ENCODE measurements around the gene ARHGAP35. TPM values are rescaled to one million over a fixed set of nuclear protein-coding genes. Genes with fewer than 3 reads are reported as not detected.
"Not testable (repeated sequence)": the region's sequence is repeated elsewhere in the genome, so short reads cannot be mapped to it uniquely, and the experiment has no call there.

The ARHGAP35 gene
- total and polyA plus RNA-seq, 2 donors (not counting 3 experiments of a cell fraction or from before 2014, with no cell fraction given) = 25.7 to 51.3 TPM

DNA sequence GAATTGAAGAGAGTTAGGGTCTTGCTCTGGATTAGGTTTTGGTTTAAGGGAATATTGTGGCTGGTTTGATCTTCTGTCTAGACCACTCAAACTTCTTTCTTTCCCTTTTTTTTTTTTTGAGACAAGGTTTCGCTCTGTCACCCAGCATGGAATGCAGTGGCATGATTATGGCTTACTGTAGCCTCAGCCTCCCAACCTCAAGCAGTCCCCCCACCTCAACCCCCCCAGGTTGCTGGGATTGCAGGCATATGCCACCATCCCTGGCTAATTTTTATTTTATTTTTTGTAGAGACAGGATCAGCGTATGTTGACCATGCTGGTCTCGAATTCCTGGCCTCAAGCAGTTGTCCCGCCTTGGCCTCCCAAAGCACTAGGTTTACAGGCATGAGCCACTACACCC lies 21.2 kb downstream of the ARHGAP35 start:
- TF ChIP-seq POLR2A (IDR thresholded peaks at IDR 0.05; ENCODE audit: low read depth, low read length) (no peak), MYC (IDR thresholded peaks at IDR 0.05; ENCODE audit: low read depth, low read length) (no peak), EZH2 (IDR thresholded peaks at IDR 0.05; ENCODE audit: borderline replicate concordance, low read depth, low read length, severe bottlenecking) (no peak), JUN (IDR thresholded peaks at IDR 0.05; ENCODE audit: borderline replicate concordance, insufficient read depth, insufficient read length, low read depth) (no peak), FOS (IDR thresholded peaks at IDR 0.05; ENCODE audit: borderline replicate concordance, insufficient read depth, low read length) (no peak)
- TF ChIP-seq, protein P1, sequence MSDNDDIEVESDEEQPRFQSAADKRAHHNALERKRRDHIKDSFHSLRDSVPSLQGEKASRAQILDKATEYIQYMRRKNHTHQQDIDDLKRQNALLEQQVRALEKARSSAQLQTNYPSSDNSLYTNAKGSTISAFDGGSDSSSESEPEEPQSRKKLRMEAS (IDR thresholded peaks at IDR 0.05; ENCODE audit: insufficient read depth, insufficient read length) = no peak
- TF ChIP-seq, protein P2, sequence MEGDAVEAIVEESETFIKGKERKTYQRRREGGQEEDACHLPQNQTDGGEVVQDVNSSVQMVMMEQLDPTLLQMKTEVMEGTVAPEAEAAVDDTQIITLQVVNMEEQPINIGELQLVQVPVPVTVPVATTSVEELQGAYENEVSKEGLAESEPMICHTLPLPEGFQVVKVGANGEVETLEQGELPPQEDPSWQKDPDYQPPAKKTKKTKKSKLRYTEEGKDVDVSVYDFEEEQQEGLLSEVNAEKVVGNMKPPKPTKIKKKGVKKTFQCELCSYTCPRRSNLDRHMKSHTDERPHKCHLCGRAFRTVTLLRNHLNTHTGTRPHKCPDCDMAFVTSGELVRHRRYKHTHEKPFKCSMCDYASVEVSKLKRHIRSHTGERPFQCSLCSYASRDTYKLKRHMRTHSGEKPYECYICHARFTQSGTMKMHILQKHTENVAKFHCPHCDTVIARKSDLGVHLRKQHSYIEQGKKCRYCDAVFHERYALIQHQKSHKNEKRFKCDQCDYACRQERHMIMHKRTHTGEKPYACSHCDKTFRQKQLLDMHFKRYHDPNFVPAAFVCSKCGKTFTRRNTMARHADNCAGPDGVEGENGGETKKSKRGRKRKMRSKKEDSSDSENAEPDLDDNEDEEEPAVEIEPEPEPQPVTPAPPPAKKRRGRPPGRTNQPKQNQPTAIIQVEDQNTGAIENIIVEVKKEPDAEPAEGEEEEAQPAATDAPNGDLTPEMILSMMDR (IDR thresholded peaks at IDR 0.05; ENCODE audit: extremely low read depth in 1 of 2, insufficient read depth in 1 of 2, low read depth in 1 of 2, low read length in 2 of 2) = no peak
- BruUV-seq (replicated peaks) = no TSS peak
- Histone ChIP-seq H4K20me1 (replicated peaks; ENCODE audit: control insufficient read depth, extremely low read depth, insufficient read depth, low read length) (no peaks in the 10 kb centered on the region), H3K4me3 (replicated peaks in 1 of 3; ENCODE audit: insufficient read depth in 1 of 3, low read depth in 1 of 3, low read length in 3 of 3) (no peak overlapping the region), H3K36me3 (ENCODE audit: control insufficient read depth in 2 of 2, extremely low read depth in 1 of 2, insufficient read depth in 2 of 2, low read length in 2 of 2) (no peaks in the 10 kb centered on the region), H3K9ac (replicated peaks; ENCODE audit: extremely low read depth, insufficient read depth, low read length) (no peak overlapping the region), H2AFZ (ENCODE audit: low read depth, low read length) (no peak overlapping the region), H3K9me3 (replicated peaks; ENCODE audit: control insufficient read depth, insufficient read depth, low read length) (no peaks in the 10 kb centered on the region), H3K9me1 (replicated peaks; ENCODE audit: control insufficient read depth, extremely low read depth, insufficient read depth, low read length) (no peaks in the 10 kb centered on the region), H3K4me2 (ENCODE audit: insufficient read depth, low read length) (no peak overlapping the region), H3K27me3 (ENCODE audit: control insufficient read depth in 2 of 2, insufficient read depth in 2 of 2, low read length in 2 of 2) (no peaks in the 10 kb centered on the region), H3K79me2 (ENCODE audit: control insufficient read depth, insufficient read depth, low read length) (peaks cover 23% of the 10 kb centered on the region), H3K27ac (ENCODE audit: insufficient read depth, low read depth, low read length) (no peak overlapping the region), H3K4me1 (ENCODE audit: control insufficient read depth, extremely low read depth, insufficient read depth, low read length) (peaks cover 7% of the 10 kb centered on the region)
- intact Hi-C loops (cut with micrococcal nuclease) (no loop called here), dilution Hi-C loops (cut with MboI; ENCODE audit: extremely low pct_ligation_motif_present, low sequenced_read_pairs) (no loop called here)
- ChIA-PET CTCF (interaction anchor here (0.8 to 2.4 kb wide), 3 partner anchors 9 to 109 kb away, joined by 3 to 10 read pairs (median 4); no protein-coding TSS in a partner anchor), POLR2A (no interaction called here)
- FAIRE-seq = no peak
- no peak for DNase-seq (ENCODE audit: low read depth, low spot score)

DNA sequence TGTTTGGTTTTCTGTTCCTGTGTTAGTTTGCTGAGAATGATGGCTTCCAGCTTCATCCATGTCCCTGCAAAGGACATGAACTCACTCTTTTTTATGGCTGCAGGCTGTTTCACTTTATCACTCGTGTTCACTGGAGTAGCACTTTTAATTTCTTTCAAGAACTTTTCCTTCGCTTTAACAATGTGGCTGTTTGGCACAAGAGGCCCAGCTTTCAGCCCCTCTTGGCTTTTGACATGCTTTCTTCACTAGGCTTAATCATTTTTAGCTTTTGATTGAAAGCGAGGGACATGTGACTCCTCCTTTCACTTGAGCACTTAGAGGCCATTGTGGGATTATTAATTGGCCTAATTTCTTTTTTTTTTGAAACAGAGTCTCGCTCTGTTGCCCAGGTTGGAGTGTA lies 22.0 kb downstream of the ARHGAP35 start:
- H2AFZ ChIP-seq (ENCODE audit: low read depth, low read length); H4K20me1 ChIP-seq (replicated peaks; ENCODE audit: control insufficient read depth, extremely low read depth, insufficient read depth, low read length); POLR2A ChIA-PET; H3K4me1 ChIP-seq (ENCODE audit: control insufficient read depth, extremely low read depth, insufficient read depth, low read length); H3K36me3 ChIP-seq (ENCODE audit: control insufficient read depth in 2 of 2, extremely low read depth in 1 of 2, insufficient read depth in 2 of 2, low read length in 2 of 2); CTCF ChIA-PET; BruUV-seq (replicated peaks); H3K9me1 ChIP-seq (replicated peaks; ENCODE audit: control insufficient read depth, extremely low read depth, insufficient read depth, low read length); H3K4me2 ChIP-seq (ENCODE audit: insufficient read depth, low read length); intact Hi-C loops (cut with micrococcal nuclease); H3K9me3 ChIP-seq (replicated peaks; ENCODE audit: control insufficient read depth, insufficient read depth, low read length); H3K27ac ChIP-seq (ENCODE audit: insufficient read depth, low read depth, low read length); H3K4me3 ChIP-seq (replicated peaks in 1 of 3; ENCODE audit: insufficient read depth in 1 of 3, low read depth in 1 of 3, low read length in 3 of 3); H3K9ac ChIP-seq (replicated peaks; ENCODE audit: extremely low read depth, insufficient read depth, low read length); H3K27me3 ChIP-seq (ENCODE audit: control insufficient read depth in 2 of 2, insufficient read depth in 2 of 2, low read length in 2 of 2); dilution Hi-C loops (cut with MboI; ENCODE audit: extremely low pct_ligation_motif_present, low sequenced_read_pairs); DNase-seq (ENCODE audit: low read depth, low spot score); FAIRE-seq: not testable (repeated sequence)
- H3K79me2 ChIP-seq (ENCODE audit: control insufficient read depth, insufficient read depth, low read length) = peaks cover 26% of the 10 kb centered on the region
